Erythroblast (primary cell): ENCODE results near the gene CFAP251.
A peak's percentile ranks its signal among the peaks of the same experiment; 100 is the strongest.

Experiments used
- DNase-seq, 2 experiments: peaks; one replicate each; lab custom pipeline; 2025; lab: John Stamatoyannopoulos, UW
- GATA1 ChIP-seq: IDR thresholded peaks from 2 replicates; pipeline ENCODE4 v1.6.1; 2011; ENCODE audit warnings: low read depth, mild to moderate bottlenecking, control low read depth, low read length, moderate library complexity
- POLR2A ChIP-seq: IDR thresholded peaks from 2 replicates; pipeline ENCODE4 v1.6.1; 2011; ENCODE audit warnings: mild to moderate bottlenecking, low read length

CFAP251 gene

DNA sequence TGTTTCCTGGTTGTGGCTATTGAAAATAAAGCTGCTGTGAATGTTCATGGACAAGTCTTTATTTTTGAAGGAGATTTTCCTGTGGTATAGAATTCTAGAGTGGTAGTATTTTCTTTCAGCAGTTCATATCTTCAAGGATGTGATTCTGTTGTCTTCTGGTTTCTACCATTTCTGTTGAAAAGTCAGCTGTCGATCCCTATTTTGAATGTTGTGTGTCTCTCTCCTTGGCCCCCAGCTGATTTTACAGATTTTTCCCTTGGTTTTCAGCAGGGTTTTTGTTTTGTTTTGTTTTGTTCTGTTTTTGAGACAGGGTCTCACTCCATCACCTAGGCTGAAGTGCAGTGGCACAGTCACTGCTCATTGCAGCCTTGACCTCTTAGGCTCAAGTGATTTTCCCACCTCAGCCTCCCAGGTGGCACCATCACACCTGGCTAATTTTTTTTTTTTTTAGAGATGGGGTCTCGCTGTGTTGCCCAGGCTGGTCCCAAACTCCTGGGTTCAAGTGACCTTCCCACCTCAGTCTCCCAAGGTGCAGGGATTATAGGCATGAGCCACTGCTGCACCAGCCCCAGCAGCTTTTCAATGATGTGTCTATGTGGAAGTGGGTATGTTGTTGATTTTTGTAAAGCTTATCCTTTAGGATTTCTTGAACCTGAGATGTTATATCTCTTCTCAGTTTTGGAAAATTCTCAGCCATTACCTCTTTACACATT is 28.1 kb downstream of the CFAP251 start:
- TF ChIP-seq POLR2A (no peak), GATA1 (no peak)
- no peak for DNase-seq

DNA sequence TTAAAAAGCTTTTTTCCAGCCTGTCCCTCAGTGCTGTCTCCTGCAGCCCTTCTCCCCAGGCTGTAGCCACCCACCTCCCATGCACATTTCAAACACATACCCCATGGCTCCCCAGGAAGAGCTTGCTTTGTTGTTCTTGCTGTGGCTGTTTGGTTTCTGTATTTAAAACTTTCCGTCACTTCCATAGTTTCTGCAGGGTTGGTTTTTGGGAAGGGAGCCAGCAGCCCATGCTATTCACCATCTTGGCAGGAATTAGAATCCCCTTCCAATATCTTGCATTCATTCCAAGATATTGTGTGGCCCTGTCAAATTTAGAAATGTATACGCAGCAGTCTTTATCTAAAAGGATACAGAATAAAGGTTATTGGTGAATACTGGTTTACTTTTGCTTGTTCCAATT is 29.6 kb downstream of the CFAP251 start:
- TF ChIP-seq POLR2A: no peak
- TF ChIP-seq GATA1: no peak
- DNase-seq: no peak

DNA sequence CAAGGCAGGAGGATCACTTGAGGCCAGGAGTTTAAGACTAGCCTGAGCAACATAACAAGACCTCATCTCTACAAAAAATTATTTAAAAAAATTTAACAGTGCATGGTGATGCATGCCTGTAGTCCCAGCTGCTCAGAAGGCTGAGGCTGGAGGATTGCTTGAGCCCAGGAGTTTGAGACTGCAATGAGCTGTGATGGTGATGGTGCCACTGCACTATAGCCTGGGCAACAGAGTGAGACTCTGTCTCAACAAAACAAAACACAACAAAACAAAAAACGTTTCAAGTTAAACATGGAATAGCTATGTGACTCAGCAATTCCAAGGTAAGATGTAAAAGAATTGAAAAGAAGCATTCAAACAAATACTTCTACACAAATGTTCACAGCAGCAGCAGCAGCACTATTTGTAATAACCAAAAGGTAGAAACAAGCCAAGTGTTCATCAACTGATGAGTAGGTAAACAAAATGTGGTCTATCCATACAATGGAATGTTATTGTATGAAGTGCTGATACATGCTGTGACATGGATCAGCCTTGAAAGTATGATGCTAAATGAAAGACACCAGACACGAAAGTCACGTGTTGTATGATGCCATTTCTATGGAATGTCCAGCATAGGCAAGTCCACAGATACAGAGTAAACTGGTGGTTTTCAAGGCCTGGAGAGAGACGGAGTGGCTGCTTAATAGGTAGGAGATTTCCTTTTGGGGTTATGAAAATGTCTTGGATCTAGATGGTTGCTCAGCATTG is 31.4 kb downstream of the CFAP251 start:
- TF ChIP-seq GATA1 (no peak), POLR2A (no peak)
- DNase-seq: no peak

DNA sequence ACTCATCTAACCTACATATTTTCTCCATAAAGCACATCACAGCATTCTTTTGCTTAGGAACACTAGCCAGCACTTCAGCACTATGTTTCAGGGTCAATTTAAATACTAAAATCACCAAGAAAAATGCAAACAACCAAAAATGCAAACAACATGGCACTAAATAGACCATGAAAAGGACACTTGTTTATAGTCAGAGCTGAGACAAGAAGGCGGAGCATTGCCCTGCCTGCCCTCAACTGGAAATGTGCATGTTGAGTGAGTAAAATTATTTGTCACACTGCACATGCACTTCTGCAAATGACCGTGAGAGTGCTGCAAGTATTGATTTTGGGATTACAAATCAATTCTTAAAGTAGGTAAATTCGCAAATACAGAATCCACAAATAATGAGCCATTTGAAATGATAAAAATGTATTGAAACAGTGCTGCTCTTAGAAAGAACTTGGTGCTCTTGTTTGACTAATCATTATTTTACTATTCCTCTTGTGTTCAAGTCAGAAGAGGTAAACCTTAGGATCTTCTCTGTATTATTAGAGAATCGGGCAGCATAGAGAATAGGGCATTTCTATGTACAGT is 34.8 kb downstream of the CFAP251 start:
- TF ChIP-seq POLR2A: no peak
- TF ChIP-seq GATA1: no peak
- no peak for DNase-seq

DNA sequence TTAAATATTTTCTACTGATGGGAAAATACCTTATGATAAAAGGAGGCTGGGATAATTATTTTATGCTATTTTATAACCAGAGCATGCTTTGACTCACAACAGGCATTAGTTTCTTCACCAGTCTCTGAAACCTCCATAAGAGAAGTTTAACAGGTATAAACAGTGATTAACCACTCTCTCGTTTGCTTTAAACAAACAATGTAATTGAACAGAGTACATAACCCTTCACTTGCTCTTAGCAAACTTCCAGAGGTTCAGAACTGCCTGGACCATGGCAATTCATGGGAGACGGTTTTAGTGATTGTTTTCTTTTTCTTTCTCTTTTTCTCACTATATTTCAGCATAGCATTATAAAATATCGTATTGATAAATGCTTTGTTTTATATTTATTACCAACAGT is 35.3 kb downstream of the CFAP251 start:
- TF ChIP-seq POLR2A: no peak
- TF ChIP-seq GATA1: no peak
- no peak for DNase-seq

DNA sequence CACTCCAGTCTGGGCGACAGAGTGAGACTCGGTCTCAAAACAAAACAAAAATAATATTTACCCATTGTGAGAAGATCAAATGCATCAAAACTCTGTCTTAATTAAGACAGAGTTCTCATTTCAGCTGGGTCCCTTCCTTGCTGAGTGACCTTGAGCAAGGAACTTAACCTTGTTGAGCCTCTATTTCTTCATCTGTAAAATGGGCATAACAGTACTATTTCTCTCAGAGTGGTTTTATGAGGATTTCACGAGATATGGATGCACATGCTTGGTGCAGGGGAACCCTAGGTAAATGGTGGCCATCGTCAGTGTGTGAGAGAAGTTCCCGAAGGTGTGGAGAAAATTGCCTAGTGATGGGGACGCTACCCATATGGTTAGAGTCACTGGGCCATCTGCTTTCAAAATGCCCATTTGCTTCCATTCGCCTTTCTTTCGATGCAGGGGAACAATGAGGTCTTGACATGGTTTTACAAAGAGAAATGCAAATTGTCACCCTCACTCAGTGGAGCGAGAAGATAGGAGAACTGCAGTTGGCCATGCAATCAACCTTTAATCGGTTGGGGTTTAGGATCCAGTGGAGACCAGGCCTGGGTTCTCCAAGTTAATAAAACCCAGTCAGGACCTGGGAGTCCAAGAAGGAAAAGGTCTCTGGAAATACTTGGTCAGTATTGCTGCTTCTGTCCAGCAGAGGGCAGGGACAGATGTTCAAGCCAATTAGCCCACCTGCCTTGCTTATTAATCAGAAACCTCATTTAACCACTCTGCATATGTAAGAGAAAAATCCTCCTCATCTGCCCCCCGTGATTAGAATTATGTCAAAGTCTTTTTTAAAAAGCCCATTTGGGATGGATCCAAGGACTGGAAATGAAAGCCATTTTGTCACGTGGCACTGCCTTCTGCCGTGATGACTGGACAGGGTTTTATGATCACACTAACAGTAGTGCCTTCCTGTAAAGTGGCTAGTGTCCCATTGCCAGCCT is 37.2 kb downstream of the CFAP251 start:
- peak; percentile 26 to 34 for DNase-seq
- TF ChIP-seq GATA1: no peak
- TF ChIP-seq POLR2A: no peak

DNA sequence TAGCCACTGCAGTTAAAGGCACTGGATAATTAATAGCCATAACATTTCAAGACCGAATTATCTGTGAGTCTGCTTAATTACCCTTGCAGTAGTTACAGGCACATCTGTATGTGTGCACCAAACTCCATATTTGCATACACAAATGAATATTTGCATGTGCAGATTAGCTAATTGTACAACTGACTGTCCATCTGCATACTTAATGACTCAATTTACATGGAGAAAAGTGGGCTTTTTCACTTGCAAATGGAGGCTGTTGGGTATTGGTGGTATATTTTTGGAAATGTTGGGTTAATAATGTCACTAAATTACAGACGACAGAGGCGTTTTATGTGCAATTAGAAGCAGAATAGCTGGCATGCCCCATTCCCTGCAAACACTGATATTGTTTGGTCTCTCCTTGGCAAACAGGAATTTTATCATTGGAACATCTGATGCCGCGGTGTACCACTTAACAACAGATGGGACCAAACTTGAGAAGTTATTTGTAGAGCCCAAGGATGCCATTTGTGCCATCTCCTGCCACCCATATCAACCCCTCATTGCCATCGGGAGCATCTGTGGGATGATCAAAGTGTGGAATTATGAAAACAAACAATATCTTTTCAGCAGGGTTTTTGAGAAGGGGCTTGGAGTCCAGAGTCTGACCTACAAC is 39.6 kb downstream of the CFAP251 start:
- TF ChIP-seq GATA1: no peak
- TF ChIP-seq POLR2A: no peak
- DNase-seq: no peak

DNA sequence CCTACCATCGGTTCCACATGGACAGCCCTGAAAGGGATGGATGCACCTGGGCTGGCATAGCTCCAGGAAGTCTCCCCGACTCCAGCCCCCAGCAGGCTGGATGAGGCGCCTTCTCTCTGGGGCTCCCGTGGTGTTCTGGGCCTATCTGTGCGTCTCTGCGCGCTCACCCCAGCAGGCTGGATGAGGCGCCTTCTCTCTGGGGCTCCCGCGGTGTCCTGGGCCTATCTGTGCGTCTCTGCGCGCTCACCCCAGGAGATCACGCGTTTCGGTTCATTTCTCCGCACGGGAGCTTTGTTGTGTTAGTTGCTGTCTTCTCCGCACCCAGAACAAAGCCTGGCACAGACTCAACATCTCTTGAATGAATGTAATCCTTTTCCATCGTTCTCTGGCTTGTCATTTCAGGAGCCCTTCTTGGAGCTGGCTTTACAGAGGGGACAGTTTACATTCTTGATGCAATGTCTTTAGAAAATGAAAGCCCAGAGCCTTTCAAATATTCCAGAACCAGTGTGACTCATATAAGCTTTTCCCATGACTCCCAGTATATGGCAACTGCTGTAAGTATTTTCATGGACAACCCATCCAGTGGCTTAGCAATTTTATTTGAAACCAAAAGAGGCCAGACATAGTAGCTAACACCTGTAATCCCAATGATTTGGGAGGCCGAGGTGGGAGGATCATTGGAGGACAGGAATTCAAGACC is 40.3 kb downstream of the CFAP251 start:
- no peak for DNase-seq
- TF ChIP-seq POLR2A: no peak
- TF ChIP-seq GATA1: no peak

DNA sequence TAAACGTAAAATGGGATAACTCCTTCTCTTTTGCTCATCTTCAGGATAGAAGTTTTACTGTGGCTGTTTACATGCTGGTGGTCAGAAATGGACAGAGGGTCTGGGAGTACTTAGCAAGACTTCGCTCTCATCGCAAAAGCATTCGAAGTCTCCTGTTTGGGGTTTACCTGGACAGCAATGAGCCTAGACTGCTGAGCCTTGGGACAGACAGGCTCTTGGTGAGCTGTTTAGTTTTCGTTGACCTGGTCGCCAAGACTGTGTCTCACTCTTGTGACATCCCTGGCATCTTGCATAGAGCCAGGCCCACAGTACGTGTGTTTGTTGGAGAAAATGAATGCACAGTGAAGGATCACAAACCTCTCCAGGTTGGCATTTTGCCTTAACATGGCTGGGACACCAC is 42.1 kb downstream of the CFAP251 start:
- DNase-seq: no peak
- TF ChIP-seq POLR2A (no peak), GATA1 (no peak)

DNA sequence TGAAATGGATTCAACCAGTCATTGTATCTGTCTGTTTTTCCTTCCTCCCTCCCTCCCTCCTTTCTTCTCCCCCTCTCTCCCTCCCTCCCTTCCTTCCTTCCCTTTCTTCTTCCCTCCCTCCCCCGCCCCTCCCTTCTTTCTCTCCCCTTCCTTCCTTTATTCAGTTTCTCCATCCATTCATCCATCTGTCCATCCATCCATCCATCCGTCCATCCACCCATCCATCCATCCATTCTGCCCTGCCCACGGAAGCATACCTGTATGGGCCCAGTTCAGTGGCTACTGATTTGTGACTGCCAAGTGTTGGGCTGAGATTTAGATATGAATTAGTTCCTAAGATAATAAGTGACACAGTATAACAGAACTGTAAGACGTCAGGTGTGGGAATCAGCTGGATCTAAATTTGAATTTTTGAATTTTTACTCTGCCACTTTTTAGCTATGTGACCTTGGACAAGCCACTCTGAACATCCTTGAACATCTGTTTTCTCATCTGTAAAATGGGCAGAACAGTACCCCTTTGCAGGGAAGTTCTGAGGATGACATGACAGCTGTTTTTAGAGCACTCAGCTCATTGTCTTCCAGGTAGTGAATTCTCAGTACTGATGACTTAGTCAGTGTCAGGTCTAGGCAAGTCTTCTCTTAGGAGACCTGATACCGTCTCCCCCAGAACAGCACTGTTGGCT is 42.9 kb downstream of the CFAP251 start:
- no peak for TF ChIP-seq GATA1
- TF ChIP-seq POLR2A: no peak
- no peak for DNase-seq

DNA sequence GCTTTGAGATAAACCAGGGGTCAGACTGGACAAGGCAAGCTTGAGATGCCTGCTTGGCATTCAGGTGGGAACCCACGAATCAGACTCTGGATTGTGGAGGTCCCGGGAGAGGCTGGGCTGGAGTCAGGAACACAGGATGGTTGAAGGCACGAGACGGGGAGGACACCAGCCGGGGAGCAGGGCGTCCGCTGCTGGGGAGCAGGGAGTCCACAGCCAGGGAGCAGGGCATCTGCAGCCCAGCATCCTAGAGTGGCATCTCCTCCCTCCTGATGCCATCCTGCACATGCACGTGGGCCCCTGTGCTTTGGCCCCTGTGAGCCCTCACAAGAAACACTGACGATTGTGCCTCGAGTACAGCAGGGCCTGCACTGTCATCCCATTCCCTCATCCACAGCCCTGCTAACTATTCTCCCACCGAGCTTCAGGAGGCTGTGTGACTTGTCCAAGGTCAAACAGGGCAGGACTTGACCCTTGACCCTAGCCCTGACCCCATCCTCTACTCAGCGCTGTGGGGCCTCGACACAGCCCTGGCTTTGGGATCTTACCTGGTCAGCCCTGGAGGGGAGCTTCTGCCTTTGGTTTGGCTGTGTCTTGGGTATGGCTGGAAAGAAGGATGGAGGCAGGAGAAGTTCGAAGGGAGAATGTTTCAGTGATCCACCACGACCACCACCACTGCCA is 45.1 kb downstream of the CFAP251 start:
- DNase-seq: no peak
- TF ChIP-seq GATA1 (no peak), POLR2A (no peak)
